Bone marrow (tissue), 2 donors: Measurements from ENCODE around the gene ASTN2.

Experiments used
- DNase-seq, 2 donors: peaks; one replicate each; lab custom pipeline; 2025; lab: John Stamatoyannopoulos, UW

ASTN2 gene

DNA sequence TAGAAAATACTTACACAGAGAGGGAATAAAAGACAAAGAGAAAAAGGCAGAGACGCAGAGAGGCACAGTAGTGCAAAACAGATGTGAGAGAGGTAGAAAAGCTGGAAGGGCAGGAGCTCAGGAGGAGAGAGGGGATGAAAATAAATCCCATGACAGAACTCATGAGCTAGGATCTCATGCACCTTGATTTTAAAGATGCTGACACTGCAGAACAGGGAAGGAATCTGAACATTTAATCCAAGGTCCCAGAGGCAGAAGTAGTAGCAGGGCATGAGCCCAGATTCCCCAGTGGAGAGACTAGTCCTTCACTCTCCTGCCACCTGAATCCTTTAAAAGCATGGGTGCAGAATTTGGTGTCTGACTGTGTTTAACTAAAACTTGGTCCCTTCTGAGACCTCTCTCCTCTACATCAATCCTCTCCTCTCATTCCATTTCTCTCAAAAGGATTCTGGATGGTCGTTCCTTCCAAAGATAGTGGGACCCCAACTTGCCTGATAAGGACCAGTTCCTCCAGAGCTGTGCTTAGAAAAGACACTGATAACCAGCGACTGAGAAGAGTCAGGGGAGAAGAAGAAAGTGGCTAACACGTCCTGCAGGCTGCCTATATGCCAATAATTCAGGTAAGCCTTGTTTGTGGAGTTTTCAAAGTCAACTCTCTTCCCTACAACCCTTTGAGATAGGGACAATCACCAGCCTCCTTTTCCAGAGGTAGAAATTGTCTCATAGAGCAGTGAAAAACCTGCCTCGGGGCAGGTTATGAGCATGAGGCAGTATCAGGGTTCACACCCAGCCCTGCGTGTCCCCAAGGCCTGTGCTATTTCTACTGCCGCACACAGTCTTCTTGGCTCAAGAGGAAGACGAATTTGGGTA lies 931.0 kb downstream of the ASTN2 start:
- no peak for DNase-seq

- no peak for DNase-seq
These were observed 932.1 kb downstream of the ASTN2 start for GRCh38 chr9:116482740-116483139.

- DNase-seq, result no peak
These were observed 934.2 kb downstream of the ASTN2 start for GRCh38 chr9:116480700-116481099.

- DNase-seq, result no peak
These were observed 934.9 kb downstream of the ASTN2 start for GRCh38 chr9:116479967-116480366.

- DNase-seq, result no peak
These were observed 935.8 kb downstream of the ASTN2 start for GRCh38 chr9:116479056-116479544.

- no peak for DNase-seq
These were observed 937.2 kb downstream of the ASTN2 start for GRCh38 chr9:116477584-116478141.

DNA sequence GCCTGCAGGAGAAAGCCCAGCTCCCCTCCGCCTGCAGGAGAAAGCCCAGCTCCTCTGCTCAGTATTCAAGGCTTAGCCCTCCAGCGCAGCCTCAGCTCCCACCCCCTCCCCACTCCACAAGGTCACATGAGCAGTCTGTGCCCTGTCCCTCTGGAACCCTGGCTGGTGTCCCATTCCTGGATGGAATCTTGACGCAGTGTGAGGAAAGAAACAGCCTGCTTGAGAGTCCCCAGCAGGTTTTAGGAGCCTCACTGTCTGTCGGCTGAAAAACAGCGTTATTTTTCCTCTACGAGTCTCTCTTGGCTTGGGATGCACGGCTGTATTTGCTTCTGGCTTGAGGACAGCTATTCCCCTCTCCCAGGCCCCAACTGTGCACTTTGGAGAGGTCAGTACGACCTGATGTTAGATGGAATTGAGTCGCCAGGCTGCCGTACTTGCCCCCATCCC lies 937.9 kb downstream of the ASTN2 start:
- no peak for DNase-seq

GRCh38 chr9:116476002-116476401 lies 938.9 kb downstream of the ASTN2 start:
- DNase-seq, result no peak

DNA sequence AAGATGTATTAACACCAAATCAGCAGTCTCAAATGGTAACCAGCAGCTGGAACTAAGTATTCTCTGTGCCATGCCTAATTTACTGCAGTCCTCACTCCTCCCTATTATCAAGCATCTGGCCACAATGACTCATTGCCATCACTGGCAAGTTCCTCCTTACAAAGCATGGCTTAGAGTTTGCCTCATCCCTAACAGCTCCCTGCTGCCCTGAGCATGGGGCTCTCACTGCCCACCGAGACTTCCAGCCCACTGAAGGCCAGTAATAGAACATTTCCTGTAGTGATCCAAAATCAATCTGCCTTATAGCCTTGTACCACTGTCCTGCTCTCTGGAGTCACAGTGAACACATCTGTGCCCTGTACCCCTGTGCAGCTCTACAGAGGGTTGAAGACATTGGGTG lies 939.7 kb downstream of the ASTN2 start:
- no peak for DNase-seq

- DNase-seq, result no peak
These were observed 942.8 kb downstream of the ASTN2 start for GRCh38 chr9:116471944-116472506.

- DNase-seq, result no peak
These were observed 943.6 kb downstream of the ASTN2 start for GRCh38 chr9:116471093-116471906.

DNA sequence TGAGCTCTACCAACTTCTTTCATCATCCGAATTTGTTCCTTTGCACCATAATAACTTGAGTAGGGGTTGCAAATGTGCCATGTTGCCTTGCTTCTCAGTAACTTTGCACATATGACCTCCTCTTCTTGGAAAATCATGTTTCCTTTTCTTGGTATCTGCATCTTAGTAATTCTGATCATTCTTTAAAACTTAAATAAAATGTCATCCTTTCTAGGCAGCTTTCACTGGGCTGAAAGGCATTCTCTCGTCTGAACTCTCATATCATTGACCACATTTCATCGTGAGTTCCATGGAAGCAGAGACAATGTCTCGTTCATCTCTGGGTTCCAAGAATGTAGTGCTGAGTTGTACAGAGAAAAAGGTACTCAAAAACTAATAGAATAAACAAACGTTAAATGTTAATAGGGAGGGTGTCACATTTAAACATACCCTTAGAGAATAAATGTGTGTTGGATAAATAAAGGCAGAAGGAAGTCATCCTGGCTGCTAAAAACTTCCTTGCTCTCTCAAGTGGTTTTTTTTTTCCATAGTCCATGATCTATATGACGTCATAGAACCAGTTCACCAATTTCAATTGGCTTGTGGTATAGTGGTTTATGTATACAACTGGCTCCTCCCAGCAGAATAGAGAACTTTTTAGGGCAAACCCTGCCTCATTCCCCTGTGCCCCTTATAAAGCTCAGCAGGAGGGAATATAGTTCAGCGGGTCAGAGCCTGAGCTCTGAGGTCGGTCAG lies 945.9 kb downstream of the ASTN2 start:
- no peak for DNase-seq

GRCh38 chr9:116468369-116468768 lies 946.5 kb downstream of the ASTN2 start:
- no peak for DNase-seq

- DNase-seq, result no peak
These were observed 947.0 kb downstream of the ASTN2 start for GRCh38 chr9:116467740-116468351.

DNA sequence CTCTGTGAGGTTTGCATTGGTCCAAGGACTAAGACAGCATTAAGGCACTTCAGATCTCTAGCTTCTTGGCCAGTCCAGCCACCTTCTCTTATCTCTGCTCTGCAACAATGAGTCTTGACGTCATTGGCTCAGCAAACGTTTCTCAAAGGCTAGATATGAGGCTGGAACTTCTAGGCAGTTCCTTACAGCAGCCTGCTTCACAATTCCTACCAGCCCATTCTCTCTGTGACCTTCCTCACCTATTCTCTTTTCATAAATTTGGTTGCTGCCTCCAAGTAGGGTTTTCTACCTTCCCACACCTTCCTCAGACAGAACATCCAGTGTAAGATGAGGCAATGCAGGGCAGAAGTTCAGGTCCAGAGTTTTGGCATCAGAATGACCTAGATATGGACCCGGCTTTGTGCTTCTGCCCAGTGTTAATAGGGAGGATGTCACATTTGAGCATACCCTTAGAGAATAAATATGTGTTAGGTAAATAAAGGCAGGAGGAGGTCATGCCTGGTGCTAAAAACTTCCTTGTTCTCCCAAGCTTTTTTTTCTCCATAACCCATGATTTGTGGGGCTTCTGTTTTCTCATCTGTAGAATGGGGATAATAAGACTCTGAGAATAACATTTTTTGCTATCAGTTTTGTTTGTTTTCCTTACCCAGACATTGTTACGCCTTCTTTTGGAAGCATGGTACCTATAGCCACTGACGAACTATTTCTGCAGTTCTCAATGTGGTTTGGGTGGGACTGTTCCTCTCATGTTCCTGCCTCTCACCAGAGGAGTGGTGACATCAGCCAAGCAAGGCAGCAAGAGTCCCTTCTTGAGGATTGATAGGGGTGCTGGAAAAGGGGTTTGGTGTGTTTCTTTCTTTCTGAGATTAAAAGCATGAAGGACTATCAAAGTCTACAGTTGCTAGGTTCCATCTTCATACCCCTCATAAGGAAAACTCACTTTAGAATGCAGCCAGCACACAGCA lies 948.3 kb downstream of the ASTN2 start:
- no peak for DNase-seq

DNA sequence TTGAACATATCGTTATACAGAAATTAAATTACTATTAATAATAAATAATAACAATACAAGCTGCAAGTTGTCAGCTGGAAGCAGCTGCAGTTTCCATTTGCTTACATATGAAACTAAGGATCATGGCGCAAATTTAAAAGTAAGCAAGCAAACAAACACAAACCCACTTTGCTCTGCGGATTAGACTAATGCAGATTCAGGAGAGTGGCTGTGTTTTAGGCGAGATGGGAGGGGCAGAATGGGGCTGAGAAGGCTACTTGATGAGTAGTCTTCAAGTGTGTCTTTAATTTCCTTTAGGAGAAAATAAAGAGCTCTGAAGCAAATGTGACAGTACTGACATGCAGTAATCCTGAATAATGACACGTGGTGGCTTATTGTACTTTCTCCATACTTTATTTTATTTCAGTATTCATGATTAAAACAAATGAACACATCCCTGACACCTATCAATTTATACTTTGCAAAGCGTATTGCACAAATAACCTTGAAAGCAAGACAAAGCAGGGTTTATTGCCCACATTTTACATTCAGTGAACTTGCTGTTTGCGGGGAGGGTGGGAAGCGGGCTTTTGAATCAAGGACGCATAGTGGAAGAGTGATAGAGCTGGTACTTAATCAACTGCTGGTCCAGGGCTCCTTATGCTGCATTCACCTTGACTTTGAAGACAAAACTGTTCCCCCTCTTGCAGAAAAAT lies 949.1 kb downstream of the ASTN2 start:
- no peak for DNase-seq

GRCh38 chr9:116464987-116465571 lies 949.8 kb downstream of the ASTN2 start:
- DNase-seq, result no peak

GRCh38 chr9:116464423-116464822 lies 950.4 kb downstream of the ASTN2 start:
- no peak for DNase-seq

DNA sequence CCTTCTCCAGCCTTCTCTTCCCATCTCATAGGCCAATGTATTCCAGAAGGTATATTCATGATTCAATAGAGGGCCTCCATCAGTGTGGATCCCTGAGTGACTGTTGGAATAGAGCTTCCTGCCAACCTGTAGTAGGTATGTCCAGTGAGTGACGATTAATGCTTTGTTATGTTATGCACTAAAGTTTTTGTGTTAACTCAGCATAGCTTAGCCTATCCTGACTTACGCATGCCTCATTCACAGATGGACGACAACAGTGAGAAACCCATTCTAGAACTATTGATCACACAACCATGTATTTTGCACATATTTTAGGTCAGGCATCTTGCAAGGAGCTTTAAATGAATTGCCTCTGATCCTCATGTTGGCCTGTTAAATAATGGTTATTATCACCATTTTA lies 953.2 kb downstream of the ASTN2 start:
- no peak for DNase-seq
